HG02973 (cell line): Measurements from ENCODE around the gene GPR52.

Experiments
- ATAC-seq: cut with Tn5 transposase; IDR thresholded peaks from one replicate; pipeline ENCODE4 v1.9.1; 2021; ENCODE audit warnings: moderate library complexity; ENCODE audit not compliant: unreplicated experiment

Gene GPR52

DNA sequence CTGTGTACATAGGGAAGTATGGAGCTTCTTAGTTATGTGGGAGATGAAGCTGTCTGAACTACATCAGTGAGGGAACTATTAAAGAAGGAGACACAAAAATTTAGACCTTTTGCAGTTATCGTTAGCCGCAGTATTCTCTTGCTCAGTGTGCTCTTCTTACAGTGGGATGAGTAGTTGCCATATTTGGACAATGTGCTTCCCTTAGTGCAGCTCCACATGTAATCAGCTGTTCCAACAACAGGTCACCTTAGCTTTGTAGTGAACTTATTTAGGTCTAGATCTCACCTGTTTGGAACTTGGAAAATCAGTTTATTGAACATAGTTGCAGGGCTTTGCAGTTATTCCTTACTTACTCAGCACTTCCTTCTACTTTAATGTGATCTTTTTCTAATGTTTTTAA, 18.1 kb downstream of the GPR52 start:
- no peak for ATAC-seq

- no peak for ATAC-seq
These were observed 18.8 kb downstream of the GPR52 start for GRCh38 chr1:174466607-174467006.

GRCh38 chr1:174469052-174469451, 21.3 kb downstream of the GPR52 start:
- no peak for ATAC-seq

DNA sequence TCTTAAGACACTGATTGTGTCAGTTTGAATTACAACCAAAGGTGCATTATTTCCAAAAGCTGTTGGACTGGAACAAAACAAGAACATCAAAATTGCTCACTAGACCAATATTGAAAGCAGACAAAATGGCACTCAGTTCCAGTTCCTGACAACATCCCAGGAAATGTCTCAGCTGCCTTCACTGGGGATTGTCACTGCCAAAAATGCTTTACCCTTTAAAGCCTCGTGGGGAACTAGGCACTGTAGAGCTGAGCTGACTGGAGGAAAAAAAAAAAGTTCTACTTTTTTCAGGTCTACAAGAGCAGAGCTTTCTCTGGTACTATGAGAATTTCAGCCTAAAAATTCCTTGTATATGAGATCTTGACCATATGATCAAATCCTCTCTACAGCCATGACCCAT, 21.9 kb downstream of the GPR52 start:
- no peak for ATAC-seq

- no peak for ATAC-seq
These were observed 31.5 kb downstream of the GPR52 start for GRCh38 chr1:174479281-174479680.

GRCh38 chr1:174480324-174480723, 32.6 kb downstream of the GPR52 start:
- no peak for ATAC-seq

DNA sequence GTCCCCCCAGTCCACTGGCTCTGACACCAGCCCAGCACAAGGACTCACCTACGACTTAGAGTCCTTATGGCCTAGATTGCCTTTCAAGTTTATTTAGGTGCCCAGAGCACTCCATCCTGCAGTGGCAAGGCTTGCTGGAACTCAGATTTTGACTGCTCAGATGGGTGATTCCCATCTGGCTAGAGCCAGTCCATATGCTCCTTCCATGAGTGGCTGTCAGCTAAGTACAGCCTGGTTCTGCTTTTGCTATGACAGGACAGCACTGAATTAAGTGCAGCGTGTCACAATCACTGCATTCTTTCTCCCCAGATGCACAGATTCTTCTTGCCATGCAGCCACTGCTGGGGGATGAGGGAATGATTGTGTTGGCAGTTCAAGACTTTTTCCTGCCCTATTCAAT, 43.8 kb downstream of the GPR52 start:
- ATAC-seq, result no peak

DNA sequence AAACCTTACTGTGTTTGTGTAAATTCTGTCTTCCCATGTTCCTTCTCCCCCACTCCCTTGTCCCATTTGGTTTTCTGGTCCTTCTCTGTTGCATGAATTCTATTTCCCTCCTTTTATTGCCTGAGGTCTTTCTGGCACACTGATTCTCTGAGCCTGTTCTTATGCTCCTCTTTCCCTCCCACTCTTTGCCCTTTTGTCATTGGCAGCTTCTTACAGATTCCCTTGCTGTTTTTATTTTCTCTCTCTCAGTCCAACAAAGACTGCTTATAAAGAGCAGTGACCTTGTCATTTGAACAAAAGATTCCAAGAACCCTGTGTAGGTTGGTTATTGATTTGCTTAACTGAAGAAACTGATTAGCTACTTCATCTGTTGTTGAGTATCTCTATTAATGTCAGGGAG, 49.7 kb downstream of the GPR52 start:
- no peak for ATAC-seq
